Medulla oblongata (tissue), 1 donor: Measurements from ENCODE around the gene PHF2.

Source experiments
- DNase-seq: peaks from one replicate; pipeline ENCODE4 v3.0.0-alpha.2; 2015; ENCODE audit errors: extremely low spot score

The PHF2 gene

GRCh38 chr9:93630806-93631411, 54.5 kb downstream of the PHF2 start:
- DNase-seq, result no peak

GRCh38 chr9:93633492-93634221, 57.3 kb downstream of the PHF2 start:
- DNase-seq, result no peak

GRCh38 chr9:93634311-93635185, 58.2 kb downstream of the PHF2 start:
- DNase-seq, result peak; percentile 28

GRCh38 chr9:93635186-93636107, 59.1 kb downstream of the PHF2 start:
- peak; percentile 24 for DNase-seq

- DNase-seq, result no peak
Measured at GRCh38 chr9:93636172-93636661, 59.8 kb downstream of the PHF2 start.

- no peak for DNase-seq
Measured at GRCh38 chr9:93636667-93637066, 60.3 kb downstream of the PHF2 start.

GRCh38 chr9:93637886-93638285, 61.5 kb downstream of the PHF2 start:
- no peak for DNase-seq

- DNase-seq, result no peak
Measured at GRCh38 chr9:93640027-93640426, 63.6 kb downstream of the PHF2 start.

- no peak for DNase-seq
Measured at GRCh38 chr9:93642961-93643360, 66.6 kb downstream of the PHF2 start.

- no peak for DNase-seq
Measured at GRCh38 chr9:93644397-93645088, 68.2 kb downstream of the PHF2 start.

GRCh38 chr9:93645149-93645889, 68.9 kb downstream of the PHF2 start:
- DNase-seq, result no peak

- DNase-seq, result no peak
Measured at GRCh38 chr9:93645921-93646639, 69.7 kb downstream of the PHF2 start.

- no peak for DNase-seq
Measured at GRCh38 chr9:93646640-93647178, 70.3 kb downstream of the PHF2 start.

- no peak for DNase-seq
Measured at GRCh38 chr9:93648181-93648580, 71.8 kb downstream of the PHF2 start.

- DNase-seq, result no peak
Measured at GRCh38 chr9:93648836-93649235, 72.5 kb downstream of the PHF2 start.

- no peak for DNase-seq
Measured at GRCh38 chr9:93649610-93650261, 73.4 kb downstream of the PHF2 start.

GRCh38 chr9:93650448-93650847, 74.1 kb downstream of the PHF2 start:
- DNase-seq, result no peak

GRCh38 chr9:93651521-93651950, 75.2 kb downstream of the PHF2 start:
- no peak for DNase-seq
